ENCODE data around the gene PAX8. TPM values are rescaled to one million over a fixed set of nuclear protein-coding genes. Genes with fewer than 3 reads are reported as not detected.

PAX8 gene
- total RNA-seq, 1 donor from 2014 or later: not detected

GRCh38 chr2:113216891-113217454 lies 61.7 kb downstream of the PAX8 start:
- Histone ChIP-seq H3K4me3 (ENCODE audit: low read length in 3 of 3) (no peak overlapping the region), H3K9ac (ENCODE audit: low read depth in 1 of 3, low read length in 3 of 3) (no peak overlapping the region), H3K27me3 (ENCODE audit: control insufficient read depth in 3 of 3, insufficient read depth in 3 of 3, low read length in 3 of 3) (no peaks in the 10 kb centered on the region), H3K36me3 (ENCODE audit: control insufficient read depth in 3 of 3, insufficient read depth in 3 of 3, low read length in 3 of 3) (no peaks in the 10 kb centered on the region), H3K9me3 (ENCODE audit: control insufficient read depth in 3 of 3, low read length in 3 of 3) (no peaks in the 10 kb centered on the region), H3K27ac (ENCODE audit: low read depth, low read length) (peak overlapping the region; percentile 42), H3K4me1 (ENCODE audit: control insufficient read depth in 3 of 3, insufficient read depth in 3 of 3, low read length in 3 of 3) (peaks cover 18 to 35% (median 22%) of the 10 kb centered on the region in 3 donors)

GRCh38 chr2:113216321-113216720 lies 62.4 kb downstream of the PAX8 start:
- Histone ChIP-seq H3K36me3 (ENCODE audit: control insufficient read depth in 3 of 3, insufficient read depth in 3 of 3, low read length in 3 of 3) (no peaks in the 10 kb centered on the region), H3K9me3 (ENCODE audit: control insufficient read depth in 3 of 3, low read length in 3 of 3) (no peaks in the 10 kb centered on the region), H3K4me1 (ENCODE audit: control insufficient read depth in 3 of 3, insufficient read depth in 3 of 3, low read length in 3 of 3) (peaks cover 23 to 41% (median 24%) of the 10 kb centered on the region in 3 donors), H3K9ac (ENCODE audit: low read depth in 1 of 3, low read length in 3 of 3) (no peak overlapping the region), H3K4me3 (ENCODE audit: low read length in 3 of 3) (no peak overlapping the region), H3K27me3 (ENCODE audit: control insufficient read depth in 3 of 3, insufficient read depth in 3 of 3, low read length in 3 of 3) (no peaks in the 10 kb centered on the region), H3K27ac (ENCODE audit: low read depth, low read length) (no peak overlapping the region)

- peaks cover 24 to 43% (median 28%) of the 10 kb centered on the region in 3 donors for H3K4me1 ChIP-seq (ENCODE audit: control insufficient read depth in 3 of 3, insufficient read depth in 3 of 3, low read length in 3 of 3)
- H3K4me3 ChIP-seq (ENCODE audit: low read length in 3 of 3): no peak overlapping the region
- no peaks in the 10 kb centered on the region for H3K9me3 ChIP-seq (ENCODE audit: control insufficient read depth in 3 of 3, low read length in 3 of 3)
- no peak overlapping the region for H3K9ac ChIP-seq (ENCODE audit: low read depth in 1 of 3, low read length in 3 of 3)
- H3K27me3 ChIP-seq (ENCODE audit: control insufficient read depth in 3 of 3, insufficient read depth in 3 of 3, low read length in 3 of 3): no peaks in the 10 kb centered on the region
- H3K36me3 ChIP-seq (ENCODE audit: control insufficient read depth in 3 of 3, insufficient read depth in 3 of 3, low read length in 3 of 3): no peaks in the 10 kb centered on the region
- H3K27ac ChIP-seq (ENCODE audit: low read depth, low read length): no peak overlapping the region
Observed at GRCh38 chr2:113215056-113215455, 63.7 kb downstream of the PAX8 start.

GRCh38 chr2:113214141-113214540 lies 64.6 kb downstream of the PAX8 start:
- H3K27me3 ChIP-seq (ENCODE audit: control insufficient read depth in 3 of 3, insufficient read depth in 3 of 3, low read length in 3 of 3): no peaks in the 10 kb centered on the region
- no peaks in the 10 kb centered on the region for H3K9me3 ChIP-seq (ENCODE audit: control insufficient read depth in 3 of 3, low read length in 3 of 3)
- H3K36me3 ChIP-seq (ENCODE audit: control insufficient read depth in 3 of 3, insufficient read depth in 3 of 3, low read length in 3 of 3): no peaks in the 10 kb centered on the region
- H3K9ac ChIP-seq (ENCODE audit: low read depth in 1 of 3, low read length in 3 of 3): no peak overlapping the region
- peaks cover 24 to 38% (median 28%) of the 10 kb centered on the region in 3 donors for H3K4me1 ChIP-seq (ENCODE audit: control insufficient read depth in 3 of 3, insufficient read depth in 3 of 3, low read length in 3 of 3)
- no peak overlapping the region for H3K4me3 ChIP-seq (ENCODE audit: low read length in 3 of 3)
- H3K27ac ChIP-seq (ENCODE audit: low read depth, low read length): no peak overlapping the region

GRCh38 chr2:113213061-113213930 lies 65.4 kb downstream of the PAX8 start:
- no peaks in the 10 kb centered on the region for H3K9me3 ChIP-seq (ENCODE audit: control insufficient read depth in 3 of 3, low read length in 3 of 3)
- H3K36me3 ChIP-seq (ENCODE audit: control insufficient read depth in 3 of 3, insufficient read depth in 3 of 3, low read length in 3 of 3): no peaks in the 10 kb centered on the region
- peaks cover 19 to 31% (median 26%) of the 10 kb centered on the region in 3 donors for H3K4me1 ChIP-seq (ENCODE audit: control insufficient read depth in 3 of 3, insufficient read depth in 3 of 3, low read length in 3 of 3)
- H3K27ac ChIP-seq (ENCODE audit: low read depth, low read length): no peak overlapping the region
- no peak overlapping the region for H3K9ac ChIP-seq (ENCODE audit: low read depth in 1 of 3, low read length in 3 of 3)
- no peaks in the 10 kb centered on the region for H3K27me3 ChIP-seq (ENCODE audit: control insufficient read depth in 3 of 3, insufficient read depth in 3 of 3, low read length in 3 of 3)
- H3K4me3 ChIP-seq (ENCODE audit: low read length in 3 of 3): no peak overlapping the region

- Histone ChIP-seq H3K36me3 (ENCODE audit: control insufficient read depth in 3 of 3, insufficient read depth in 3 of 3, low read length in 3 of 3) (no peaks in the 10 kb centered on the region), H3K9ac (ENCODE audit: low read depth in 1 of 3, low read length in 3 of 3) (peak overlapping the region in 2 of 3 donors; percentile 16 to 45), H3K4me3 (ENCODE audit: low read length in 3 of 3) (peak overlapping the region in 1 of 3 donors; percentile 13), H3K27ac (ENCODE audit: low read depth, low read length) (peak overlapping the region; percentile 70), H3K4me1 (ENCODE audit: control insufficient read depth in 3 of 3, insufficient read depth in 3 of 3, low read length in 3 of 3) (peaks cover 10 to 24% (median 23%) of the 10 kb centered on the region in 3 donors), H3K27me3 (ENCODE audit: control insufficient read depth in 3 of 3, insufficient read depth in 3 of 3, low read length in 3 of 3) (no peaks in the 10 kb centered on the region), H3K9me3 (ENCODE audit: control insufficient read depth in 3 of 3, low read length in 3 of 3) (no peaks in the 10 kb centered on the region)
Observed at GRCh38 chr2:113212245-113213060, 66.3 kb downstream of the PAX8 start.

GRCh38 chr2:113211226-113212105 lies 67.3 kb downstream of the PAX8 start:
- H3K9me3 ChIP-seq (ENCODE audit: control insufficient read depth in 3 of 3, low read length in 3 of 3): no peaks in the 10 kb centered on the region
- H3K27me3 ChIP-seq (ENCODE audit: control insufficient read depth in 3 of 3, insufficient read depth in 3 of 3, low read length in 3 of 3): no peaks in the 10 kb centered on the region
- peaks cover 9 to 18% (median 14%) of the 10 kb centered on the region in 3 donors for H3K4me1 ChIP-seq (ENCODE audit: control insufficient read depth in 3 of 3, insufficient read depth in 3 of 3, low read length in 3 of 3)
- H3K36me3 ChIP-seq (ENCODE audit: control insufficient read depth in 3 of 3, insufficient read depth in 3 of 3, low read length in 3 of 3): no peaks in the 10 kb centered on the region
- peak overlapping the region; percentile 70 for H3K27ac ChIP-seq (ENCODE audit: low read depth, low read length)
- no peak overlapping the region for H3K4me3 ChIP-seq (ENCODE audit: low read length in 3 of 3)
- peak overlapping the region in 2 of 3 donors; percentile 16 to 45 for H3K9ac ChIP-seq (ENCODE audit: low read depth in 1 of 3, low read length in 3 of 3)

- Histone ChIP-seq H3K27ac (ENCODE audit: low read depth, low read length) (no peak overlapping the region), H3K27me3 (ENCODE audit: control insufficient read depth in 3 of 3, insufficient read depth in 3 of 3, low read length in 3 of 3) (no peaks in the 10 kb centered on the region), H3K9me3 (ENCODE audit: control insufficient read depth in 3 of 3, low read length in 3 of 3) (no peaks in the 10 kb centered on the region), H3K9ac (ENCODE audit: low read depth in 1 of 3, low read length in 3 of 3) (no peak overlapping the region), H3K4me3 (ENCODE audit: low read length in 3 of 3) (no peak overlapping the region), H3K36me3 (ENCODE audit: control insufficient read depth in 3 of 3, insufficient read depth in 3 of 3, low read length in 3 of 3) (no peaks in the 10 kb centered on the region), H3K4me1 (ENCODE audit: control insufficient read depth in 3 of 3, insufficient read depth in 3 of 3, low read length in 3 of 3) (peaks cover 9 to 16% (median 13%) of the 10 kb centered on the region in 3 donors)
Observed at GRCh38 chr2:113209646-113210171, 69.0 kb downstream of the PAX8 start.

- Histone ChIP-seq H3K9ac (ENCODE audit: low read depth in 1 of 3, low read length in 3 of 3) (no peak overlapping the region), H3K27ac (ENCODE audit: low read depth, low read length) (no peak overlapping the region), H3K36me3 (ENCODE audit: control insufficient read depth in 3 of 3, insufficient read depth in 3 of 3, low read length in 3 of 3) (no peaks in the 10 kb centered on the region), H3K9me3 (ENCODE audit: control insufficient read depth in 3 of 3, low read length in 3 of 3) (no peaks in the 10 kb centered on the region), H3K27me3 (ENCODE audit: control insufficient read depth in 3 of 3, insufficient read depth in 3 of 3, low read length in 3 of 3) (no peaks in the 10 kb centered on the region), H3K4me1 (ENCODE audit: control insufficient read depth in 3 of 3, insufficient read depth in 3 of 3, low read length in 3 of 3) (peaks cover 9 to 16% (median 13%) of the 10 kb centered on the region in 3 donors), H3K4me3 (ENCODE audit: low read length in 3 of 3) (no peak overlapping the region)
Observed at GRCh38 chr2:113209011-113209645, 69.6 kb downstream of the PAX8 start.
